Fibroblast of the aortic adventitia (primary cell): ENCODE measurements around the gene LINGO4. TPM values are rescaled to one million over a fixed set of nuclear protein-coding genes. Genes with fewer than 3 reads are reported as not detected.

Experiments used
- DNase-seq: peaks from one replicate; pipeline ENCODE4 v3.0.0-alpha.2; 2010; ENCODE audit warnings: low read depth
- H3K4me3 ChIP-seq: 2 replicates; pipeline ENCODE4 v1.5.1; 2011; ENCODE audit warnings: low read depth, mild to moderate bottlenecking, control low read depth, low read length, moderate library complexity
- CTCF ChIP-seq: IDR thresholded peaks from 2 replicates; pipeline ENCODE4 v1.5.1; 2011; ENCODE audit warnings: mild to moderate bottlenecking, low read length, control low read depth, inconsistent platforms; ENCODE audit not compliant: insufficient read depth
- total RNA-seq: library from RNA; depleted of rRNA; stranded (reverse); fragments of >200 nt; gene quantifications from 2 replicates; pipeline ENCODE4 v1.2.3, GENCODE V29; 2012; ENCODE audit warnings: low replicate concordance

The LINGO4 gene
- total RNA-seq, 1 donor = not detected

GRCh38 chr1:151823175-151823574, 18.0 kb upstream of the LINGO4 start:
- no peak for DNase-seq
- TF ChIP-seq CTCF = no peak
- H3K4me3 ChIP-seq = no peak overlapping the region

GRCh38 chr1:151822404-151822803, 17.2 kb upstream of the LINGO4 start:
- H3K4me3 ChIP-seq = no peak overlapping the region
- DNase-seq = no peak
- no peak for TF ChIP-seq CTCF

- no peak for DNase-seq
- TF ChIP-seq CTCF = no peak
- H3K4me3 ChIP-seq = no peak overlapping the region
Measured at GRCh38 chr1:151820940-151821339, 15.7 kb upstream of the LINGO4 start.

GRCh38 chr1:151819976-151820623, 14.9 kb upstream of the LINGO4 start:
- H3K4me3 ChIP-seq = no peak overlapping the region
- DNase-seq = no peak
- no peak for TF ChIP-seq CTCF

GRCh38 chr1:151819227-151819835, 14.1 kb upstream of the LINGO4 start:
- no peak overlapping the region for H3K4me3 ChIP-seq
- TF ChIP-seq CTCF = no peak
- DNase-seq = no peak

GRCh38 chr1:151817353-151817730, 12.1 kb upstream of the LINGO4 start:
- TF ChIP-seq CTCF = no peak
- no peak for DNase-seq
- no peak overlapping the region for H3K4me3 ChIP-seq
